ENCODE measurements around the gene HES5.

DNA sequence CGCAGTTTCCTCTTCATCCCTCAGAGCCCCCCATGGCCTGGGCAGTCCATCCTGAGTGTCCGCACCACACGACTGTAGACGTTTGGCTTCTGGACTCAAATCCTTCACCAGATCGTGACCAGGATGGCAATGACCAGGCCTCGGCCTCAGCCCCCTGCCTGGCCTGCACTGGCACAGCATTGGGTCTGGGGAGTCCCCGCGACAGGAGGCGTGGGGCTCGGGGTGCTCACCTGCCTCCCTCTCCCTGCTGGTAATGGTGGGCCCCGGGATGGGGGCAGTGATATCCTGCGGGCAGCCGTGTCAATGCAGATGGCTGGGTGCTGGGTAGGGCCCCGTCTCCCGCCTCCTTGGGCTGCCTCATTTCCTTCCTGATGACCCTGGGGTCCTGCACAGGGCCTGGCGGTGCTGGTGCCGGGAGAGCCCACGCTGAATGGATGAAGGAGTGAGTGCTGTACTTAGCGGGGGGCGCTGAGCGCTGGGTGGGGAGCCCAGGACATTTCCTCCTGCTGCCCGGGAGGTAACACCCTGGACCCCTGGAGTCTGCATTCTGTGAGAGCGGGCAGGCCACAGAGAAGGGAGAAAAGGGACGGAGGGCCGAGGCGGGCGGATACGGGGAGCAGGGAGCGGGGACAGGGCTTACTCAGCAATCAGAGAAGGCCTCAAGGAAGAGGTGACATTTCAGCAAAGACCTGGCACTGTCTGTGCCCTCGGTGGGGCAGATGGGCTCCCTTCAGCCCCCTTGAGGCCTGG is 24.0 kb upstream of the HES5 start:
- no peak for TF ChIP-seq CTCF (IDR thresholded peaks at IDR 0.05; ENCODE audit: insufficient read depth, low read length, poor library complexity, severe bottlenecking)
- TF ChIP-seq EZH2phosphoT487 (conservative IDR thresholded peaks at IDR 0.05; ENCODE audit: low read length), result no peak

Measured in SU-DHL-6 (cell line).